GM18867 (cell line): ENCODE measurements around the gene LRRC27.

Experiments
- ATAC-seq: cut with Tn5 transposase; IDR thresholded peaks from one replicate; pipeline ENCODE4 v1.9.1; 2021; ENCODE audit warnings: mild to moderate bottlenecking, moderate library complexity; ENCODE audit not compliant: unreplicated experiment

LRRC27 gene

GRCh38 chr10:132421847-132422751 lies 90.1 kb downstream of the LRRC27 start:
- ATAC-seq: peak; percentile 36

GRCh38 chr10:132422903-132423825 lies 91.2 kb downstream of the LRRC27 start:
- no peak for ATAC-seq

GRCh38 chr10:132423966-132424861 lies 92.2 kb downstream of the LRRC27 start:
- no peak for ATAC-seq

- ATAC-seq: no peak
Measured at GRCh38 chr10:132425029-132425756, 93.2 kb downstream of the LRRC27 start.

GRCh38 chr10:132425757-132426155 lies 93.8 kb downstream of the LRRC27 start:
- no peak for ATAC-seq

- ATAC-seq: no peak
Measured at GRCh38 chr10:132427006-132427771, 95.2 kb downstream of the LRRC27 start.

DNA sequence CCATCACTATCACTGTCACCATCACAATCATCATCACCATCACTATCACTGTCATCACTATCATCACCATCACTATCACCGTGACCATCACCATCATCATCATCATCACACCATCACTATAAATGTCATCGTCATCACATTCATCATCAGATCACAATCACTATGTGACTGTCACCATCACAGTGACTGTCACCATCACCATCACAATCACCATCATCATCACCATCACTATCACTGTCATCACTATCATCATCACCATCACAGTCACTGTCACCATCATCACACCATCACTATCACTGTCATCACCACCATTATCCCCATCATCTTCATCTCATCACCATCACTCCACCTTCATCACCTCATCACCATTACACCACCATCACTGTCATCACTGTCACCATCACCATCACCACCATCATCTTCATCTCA lies 96.0 kb downstream of the LRRC27 start:
- no peak for ATAC-seq

DNA sequence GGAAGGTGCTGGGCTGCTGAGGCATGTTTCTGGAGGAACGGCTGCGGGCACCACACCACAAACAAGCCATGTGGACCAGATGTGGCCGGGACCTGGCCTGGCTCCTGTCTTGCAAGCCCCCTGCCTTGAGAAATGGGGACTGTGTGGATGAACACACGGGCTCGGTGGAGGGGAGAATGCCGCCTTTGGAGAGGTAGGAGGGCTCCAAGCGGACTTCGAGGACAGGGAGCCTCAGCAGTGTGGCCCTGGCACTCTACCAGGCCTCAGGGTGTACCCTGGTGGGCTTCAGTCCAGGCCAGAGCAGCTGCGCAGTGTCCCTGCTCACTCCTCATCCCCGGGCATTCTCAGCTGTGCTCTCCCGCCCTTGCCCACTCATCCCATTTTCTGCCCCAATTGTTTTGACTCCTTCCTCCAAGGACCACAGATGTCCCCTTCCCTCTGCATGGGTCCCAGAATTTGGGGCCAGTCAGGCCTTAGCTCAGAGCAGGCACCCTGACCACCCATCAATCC lies 96.5 kb downstream of the LRRC27 start:
- no peak for ATAC-seq
